ENCODE results near the gene CTRB1. TPM values are rescaled to one million over a fixed set of nuclear protein-coding genes. Genes with fewer than 3 reads are reported as not detected.

Gene CTRB1
- total and polyA plus RNA-seq, 2 of the 13 experiments (the other 11 are each of a cell fraction or from before 2014, with no cell fraction given) = not detected

DNA sequence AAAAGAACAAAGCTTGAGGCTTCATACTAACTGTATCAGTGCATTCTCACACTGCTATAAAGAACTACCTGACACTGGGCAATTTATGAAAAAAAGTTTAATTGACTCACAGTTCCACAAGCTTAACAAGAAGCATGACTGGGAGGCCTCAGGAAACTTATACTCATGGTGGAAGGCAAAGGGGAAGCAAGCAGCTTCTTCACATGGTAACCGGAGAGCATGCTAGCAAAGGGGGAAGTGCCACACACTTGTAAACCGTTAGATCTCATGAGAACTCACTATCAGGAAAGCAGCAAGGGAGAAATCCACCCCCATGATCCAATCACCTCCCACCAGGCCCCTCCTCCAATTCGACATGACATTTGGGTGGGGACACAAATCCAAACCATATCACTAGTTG, 37.2 kb upstream of the CTRB1 start:
- intact Hi-C loops (cut with micrococcal nuclease; ENCODE audit: unreplicated experiment) (no loop called here), in situ Hi-C loops (cut with HindIII; ENCODE audit: extremely low pct_ligation_motif_present, low pct_unique_long_range_greater_than_20kb) (loop anchor here (25.0 kb wide), 1 partner anchor 581 kb away; no protein-coding TSS in a partner anchor)
- CTCF ChIA-PET (ENCODE audit: low intra/inter-chr PET ratio, low total read pairs) = no interaction called here
- TF ChIP-seq, protein P1, sequence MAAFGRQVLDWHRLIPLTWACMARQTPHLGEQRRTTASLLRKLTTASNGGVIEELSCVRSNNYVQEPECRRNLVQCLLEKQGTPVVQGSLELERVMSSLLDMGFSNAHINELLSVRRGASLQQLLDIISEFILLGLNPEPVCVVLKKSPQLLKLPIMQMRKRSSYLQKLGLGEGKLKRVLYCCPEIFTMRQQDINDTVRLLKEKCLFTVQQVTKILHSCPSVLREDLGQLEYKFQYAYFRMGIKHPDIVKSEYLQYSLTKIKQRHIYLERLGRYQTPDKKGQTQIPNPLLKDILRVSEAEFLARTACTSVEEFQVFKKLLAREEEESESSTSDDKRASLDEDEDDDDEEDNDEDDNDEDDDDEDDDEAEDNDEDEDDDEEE (CRISPR knock-in tag; IDR thresholded peaks at IDR 0.05) = no peak
- TF ChIP-seq, protein P2, sequence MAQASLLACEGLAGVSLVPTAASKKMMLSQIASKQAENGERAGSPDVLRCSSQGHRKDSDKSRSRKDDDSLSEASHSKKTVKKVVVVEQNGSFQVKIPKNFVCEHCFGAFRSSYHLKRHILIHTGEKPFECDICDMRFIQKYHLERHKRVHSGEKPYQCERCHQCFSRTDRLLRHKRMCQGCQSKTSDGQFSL (CRISPR knock-in tag; IDR thresholded peaks at IDR 0.05) = no peak
- TF ChIP-seq JUN (CRISPR knock-in tag; IDR thresholded peaks at IDR 0.05) = no peak
- TF ChIP-seq MED8 (CRISPR knock-in tag; IDR thresholded peaks at IDR 0.05; ENCODE audit: insufficient replicate concordance) = no peak
- no peak for TF ChIP-seq KDM6A (CRISPR knock-in tag; IDR thresholded peaks at IDR 0.05; ENCODE audit: low read depth)
- no peak for TF ChIP-seq CAMTA2 (CRISPR knock-in tag; IDR thresholded peaks at IDR 0.05; ENCODE audit: borderline replicate concordance)
- Histone ChIP-seq H3K9ac (ENCODE audit: insufficient read depth, low read depth, low read length) (no peak overlapping the region), H3K27ac (ENCODE audit: extremely low read length, insufficient read depth, low read length) (no peak overlapping the region), H3K4me2 (ENCODE audit: low read depth, low read length) (no peak overlapping the region), H3K36me3 (replicated peaks in 1 of 2; ENCODE audit: control insufficient read depth in 1 of 2, insufficient read depth in 2 of 2, low read length in 2 of 2) (no peaks in the 10 kb centered on the region), H3K4me1 (ENCODE audit: insufficient read depth, low read length) (no peaks in the 10 kb centered on the region), H3K27me3 (ENCODE audit: control insufficient read depth in 1 of 2, insufficient read depth in 2 of 2, low read length in 2 of 2) (peaks cover 0 to 19% of the 10 kb centered on the region in 2 experiments; a peak in 3 of 5 replicates), H3K9me3 (ENCODE audit: low read length) (peaks cover 14% of the 10 kb centered on the region), H3K79me2 (ENCODE audit: insufficient read depth, low read length) (no peaks in the 10 kb centered on the region), H2AFZ (ENCODE audit: low read length) (no peak overlapping the region), H3K4me3 (replicated peaks in 1 of 3; ENCODE audit: insufficient read depth in 1 of 3, low read depth in 2 of 3, low read length in 3 of 3) (no peak overlapping the region), H4K20me1 (ENCODE audit: insufficient read depth, low read length) (no peaks in the 10 kb centered on the region)
- POLR2A ChIA-PET = no interaction called here
- no peak for FAIRE-seq
- BruUV-seq (replicated peaks) = no TSS peak
- WGBS (ENCODE audit: low lambda C conversion rate) = 22% methylated on average over 3 of the region's 3 CpGs
- no peak for ATAC-seq
- no peak for DNase-seq (ENCODE audit: low spot score)

DNA sequence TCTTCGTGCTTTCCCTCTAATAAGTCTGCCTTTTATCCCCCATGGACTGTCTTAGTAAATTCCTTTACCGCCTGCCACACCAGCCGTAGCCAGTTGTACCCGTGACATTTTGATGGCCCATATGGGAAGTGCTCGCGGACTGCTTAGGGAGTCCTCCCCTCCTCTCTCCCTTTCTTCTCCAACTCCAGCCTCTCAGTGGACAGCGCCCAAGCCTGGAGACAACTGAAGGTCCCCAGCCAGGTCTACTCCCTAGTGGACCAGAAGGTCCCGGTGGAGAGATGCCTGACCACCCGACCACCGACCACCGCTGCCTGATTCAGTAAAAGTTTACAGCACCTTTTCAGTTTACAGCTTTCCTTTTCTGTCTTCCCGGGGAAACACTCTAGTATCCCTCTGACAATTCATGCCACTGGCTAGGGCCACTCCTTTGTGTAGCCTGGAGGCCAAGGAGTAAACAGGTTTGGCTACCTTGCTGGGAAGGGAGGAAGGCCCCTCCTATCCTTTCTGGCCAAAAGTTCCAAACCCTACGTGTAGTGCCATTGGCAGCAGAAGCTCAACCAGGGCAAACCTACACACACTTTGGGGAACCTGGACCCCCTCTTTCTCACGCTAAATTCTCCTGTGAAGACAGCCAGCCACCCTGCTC, 29.8 kb upstream of the CTRB1 start:
- H2AFZ ChIP-seq (ENCODE audit: low read length) = no peak overlapping the region
- H3K4me1 ChIP-seq (ENCODE audit: insufficient read depth, low read length) = peaks cover 6% of the 10 kb centered on the region
- H3K4me2 ChIP-seq (ENCODE audit: low read depth, low read length) = no peak overlapping the region
- WGBS (ENCODE audit: low lambda C conversion rate) = 60% methylated on average over 14 of the region's 14 CpGs
- 0 out of 2 replicates have a peak, but pooled peaks have one; percentile 21 for TF ChIP-seq ZNF263 (CRISPR knock-in tag; IDR thresholded peaks at IDR 0.05)
- no peak for TF ChIP-seq KMT2B (CRISPR knock-in tag; IDR thresholded peaks at IDR 0.05)
- no peaks in the 10 kb centered on the region for H3K79me2 ChIP-seq (ENCODE audit: insufficient read depth, low read length)
- in situ Hi-C loops (cut with HindIII; ENCODE audit: extremely low pct_ligation_motif_present, low pct_unique_long_range_greater_than_20kb) (loop anchor here (25.0 kb wide), 1 partner anchor 573 kb away; no protein-coding TSS in a partner anchor), intact Hi-C loops (cut with micrococcal nuclease; ENCODE audit: unreplicated experiment) (no loop called here)
- H3K4me3 ChIP-seq (replicated peaks in 1 of 3; ENCODE audit: insufficient read depth in 1 of 3, low read depth in 2 of 3, low read length in 3 of 3) = no peak overlapping the region
- BruUV-seq (replicated peaks) = no TSS peak
- peaks cover 0 to 42% of the 10 kb centered on the region in 2 experiments; a peak in 2 of 5 replicates for H3K27me3 ChIP-seq (ENCODE audit: control insufficient read depth in 1 of 2, insufficient read depth in 2 of 2, low read length in 2 of 2)
- ChIA-PET POLR2A (no interaction called here), CTCF (ENCODE audit: low intra/inter-chr PET ratio, low total read pairs) (no interaction called here)
- no peaks in the 10 kb centered on the region for H3K9me3 ChIP-seq (ENCODE audit: low read length)
- no peaks in the 10 kb centered on the region for H3K36me3 ChIP-seq (replicated peaks in 1 of 2; ENCODE audit: control insufficient read depth in 1 of 2, insufficient read depth in 2 of 2, low read length in 2 of 2)
- ATAC-seq (no peak), FAIRE-seq (no peak), DNase-seq (ENCODE audit: low spot score) (no peak)
- H4K20me1 ChIP-seq (ENCODE audit: insufficient read depth, low read length) = no peaks in the 10 kb centered on the region
- no peak overlapping the region for H3K9ac ChIP-seq (ENCODE audit: insufficient read depth, low read depth, low read length)
- no peak overlapping the region for H3K27ac ChIP-seq (ENCODE audit: extremely low read length, insufficient read depth, low read length)
